Uterus (tissue), 4 donors: ENCODE measurements around the gene TWSG1. TPM values are rescaled to one million over a fixed set of nuclear protein-coding genes. Genes with fewer than 3 reads are reported as not detected.
A peak's percentile ranks its signal among the peaks of the same experiment; 100 is the strongest.

ENCODE experiments used
- DNase-seq, 2 donors: peaks; one replicate each; pipeline ENCODE4 v3.0.0-alpha.2; 2019 to 2020
- H3K27ac ChIP-seq, 2 donors: fragments of 200-600 bp; sonication (generic); 1 replicate in 1 of 2; 2 replicates in 1 of 2; pipeline ENCODE4 v1.5.1; 2016 to 2018
- H3K27me3 ChIP-seq, 2 donors: fragments of 200-600 bp; sonication (generic); one replicate each; pipeline ENCODE4 v1.5.1; 2018 to 2019; ENCODE audit warnings: control low read depth in 1 of 2
- H3K36me3 ChIP-seq, 2 donors: fragments of 200-600 bp; sonication (generic); one replicate each; pipeline ENCODE4 v1.5.1; 2019; ENCODE audit warnings: control low read depth in 1 of 2
- H3K4me1 ChIP-seq, 2 donors: fragments of 200-600 bp; sonication (generic); one replicate each; pipeline ENCODE4 v1.5.1; 2018 to 2019; ENCODE audit warnings: control low read depth in 1 of 2
- H3K4me3 ChIP-seq, 2 donors: fragments of 200-600 bp; sonication (generic); 1 replicate in 1 of 2; 2 replicates in 1 of 2; pipeline ENCODE4 v1.5.1; 2018 to 2019; ENCODE audit warnings: mild to moderate bottlenecking in 1 of 2
- H3K9me3 ChIP-seq, 2 donors: fragments of 200-600 bp; sonication (generic); one replicate each; pipeline ENCODE4 v1.5.1; 2019; ENCODE audit warnings: control low read depth in 1 of 2
- CTCF ChIP-seq, 4 experiments: fragments of 200-600 bp in 2 of 4; fragments of 450-650 bp in 2 of 4; sonication (generic) in 2 of 4; IDR thresholded peaks; one replicate each; pipeline ENCODE4 v1.5.1; 2016 to 2019; ENCODE audit warnings: antibody characterized with exemption in 4 of 4, mild to moderate bottlenecking in 2 of 4, moderate library complexity in 1 of 4
- POLR2A ChIP-seq, 2 donors: fragments of 450-650 bp; IDR thresholded peaks; one replicate each; pipeline ENCODE4 v1.6.1; 2016; ENCODE audit warnings: antibody characterized with exemption in 2 of 2, mild to moderate bottlenecking in 1 of 2, moderate library complexity in 1 of 2
- intact Hi-C: fragments of 100-400 bp; cut with DNase I; formaldehyde crosslinking; loops from one replicate; pipeline ENCODE4 v1.15.1; 2023; ENCODE audit warnings: low total_unique reads
- total RNA-seq, 4 donors: library from RNA; depleted of rRNA in 3 of 4; stranded (reverse); fragments of >200 nt in 3 of 4; gene quantifications; one replicate each; pipeline versions ENCODE4 v1.1.0 to v1.2.4, GENCODE V29; 2014 to 2023
- donor health status: DM: yes; HTN: yes; CAD: no.

The TWSG1 gene
- total RNA-seq, 4 donors from 2014 or later: 47.6 to 198 (median 61.0) TPM

- intact Hi-C loops: no loop called here
- H3K4me1 ChIP-seq: no peaks in the 10 kb centered on the region
- no peaks in the 10 kb centered on the region for H3K36me3 ChIP-seq
- no peak for DNase-seq
- no peak for TF ChIP-seq CTCF (IDR thresholded peaks at IDR 0.05)
- no peak for TF ChIP-seq POLR2A (IDR thresholded peaks at IDR 0.05)
- H3K27ac ChIP-seq: no peak overlapping the region
- H3K27me3 ChIP-seq: no peaks in the 10 kb centered on the region
- no peak overlapping the region for H3K4me3 ChIP-seq
- H3K9me3 ChIP-seq: no peaks in the 10 kb centered on the region
These were observed 8.9 kb upstream of the TWSG1 start for GRCh38 chr18:9325716-9326115.

- DNase-seq: no peak
- Histone ChIP-seq H3K9me3 (no peaks in the 10 kb centered on the region), H3K36me3 (no peaks in the 10 kb centered on the region), H3K27me3 (no peaks in the 10 kb centered on the region), H3K27ac (no peak overlapping the region), H3K4me1 (no peaks in the 10 kb centered on the region), H3K4me3 (no peak overlapping the region)
- TF ChIP-seq CTCF (IDR thresholded peaks at IDR 0.05): no peak
- no peak for TF ChIP-seq POLR2A (IDR thresholded peaks at IDR 0.05)
- intact Hi-C loops: no loop called here
These were observed 5.8 kb upstream of the TWSG1 start for GRCh38 chr18:9328776-9329175.

- intact Hi-C loops: no loop called here
- no peak for TF ChIP-seq CTCF (IDR thresholded peaks at IDR 0.05)
- no peak for TF ChIP-seq POLR2A (IDR thresholded peaks at IDR 0.05)
- Histone ChIP-seq H3K27me3 (no peaks in the 10 kb centered on the region), H3K4me1 (no peaks in the 10 kb centered on the region), H3K9me3 (no peaks in the 10 kb centered on the region), H3K4me3 (no peak overlapping the region), H3K36me3 (no peaks in the 10 kb centered on the region), H3K27ac (no peak overlapping the region)
- no peak for DNase-seq
These were observed 5.1 kb upstream of the TWSG1 start for GRCh38 chr18:9329471-9329870.

- TF ChIP-seq CTCF (IDR thresholded peaks at IDR 0.05): no peak
- TF ChIP-seq POLR2A (IDR thresholded peaks at IDR 0.05): no peak
- intact Hi-C loops: no loop called here
- no peak for DNase-seq
These were observed 4.2 kb upstream of the TWSG1 start for GRCh38 chr18:9330419-9330818.

DNA sequence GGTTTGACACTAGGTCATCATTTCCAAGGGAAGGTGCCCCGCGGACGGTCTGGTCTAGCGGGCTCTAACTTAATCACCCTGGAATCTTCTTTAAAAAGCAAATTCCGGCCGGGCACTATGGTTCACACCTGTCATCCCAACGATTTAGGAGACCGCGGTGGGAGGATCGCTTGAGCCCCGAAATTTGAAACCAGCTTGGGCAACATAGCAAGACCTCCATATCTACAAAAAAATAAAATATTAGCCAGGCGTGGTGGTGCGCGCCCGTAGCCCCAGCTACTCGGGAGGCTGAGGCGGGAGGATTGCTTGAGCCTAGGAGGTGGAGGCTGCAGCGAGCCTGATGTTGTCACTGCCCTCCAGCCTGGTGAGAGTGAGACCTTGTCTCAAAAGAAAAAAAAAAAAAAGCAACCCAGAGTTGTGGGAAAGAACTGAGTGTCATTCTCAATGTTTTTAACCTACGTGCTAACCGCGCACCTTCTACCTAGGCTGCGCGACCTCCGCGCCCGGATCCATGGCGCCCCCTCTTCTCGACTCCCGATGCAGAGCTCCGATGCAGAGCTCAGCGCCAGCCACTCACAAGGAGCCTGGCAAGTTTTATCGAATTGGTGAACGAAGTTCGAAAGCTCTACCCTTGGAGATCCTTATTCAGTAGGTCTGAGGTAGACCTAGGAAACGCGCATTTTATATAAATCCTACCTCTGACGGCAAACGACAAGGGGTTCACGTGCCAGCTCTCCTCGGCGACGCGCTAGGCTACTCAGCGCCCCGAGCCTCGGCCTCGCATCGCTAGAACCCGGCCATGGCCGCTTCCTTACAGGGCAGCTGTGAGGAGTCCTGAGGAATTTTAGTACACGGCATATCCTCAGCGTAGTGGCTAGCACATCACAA is 888 bp upstream of the TWSG1 start:
- H3K4me3 ChIP-seq: peak overlapping the region; percentile 45 to 81
- peak overlapping the region; percentile 70 to 91 for H3K27ac ChIP-seq
- no peak for TF ChIP-seq POLR2A (IDR thresholded peaks at IDR 0.05)
- TF ChIP-seq CTCF (IDR thresholded peaks at IDR 0.05): no peak
- H3K27me3 ChIP-seq: no peaks in the 10 kb centered on the region
- H3K4me1 ChIP-seq: no peaks in the 10 kb centered on the region
- no peaks in the 10 kb centered on the region for H3K36me3 ChIP-seq
- no peaks in the 10 kb centered on the region for H3K9me3 ChIP-seq
- intact Hi-C loops: no loop called here
- DNase-seq: peak; percentile 15 to 20

More at GRCh38 chr18:9330419-9330818, 4.2 kb upstream of the TWSG1 start:
- no peaks in the 10 kb centered on the region for H3K4me1 ChIP-seq
- no peak overlapping the region for H3K27ac ChIP-seq
- H3K36me3 ChIP-seq: no peaks in the 10 kb centered on the region
- no peak overlapping the region for H3K4me3 ChIP-seq
- no peaks in the 10 kb centered on the region for H3K27me3 ChIP-seq
- H3K9me3 ChIP-seq: no peaks in the 10 kb centered on the region
